Erythroblast (primary cell): ENCODE data around the gene NLN.

Source experiments
- DNase-seq, 2 experiments: peaks; one replicate each; lab custom pipeline; 2025; lab: John Stamatoyannopoulos, UW
- GATA1 ChIP-seq: IDR thresholded peaks from 2 replicates; pipeline ENCODE4 v1.6.1; 2011; ENCODE audit warnings: low read depth, mild to moderate bottlenecking, control low read depth, low read length, moderate library complexity
- POLR2A ChIP-seq: IDR thresholded peaks from 2 replicates; pipeline ENCODE4 v1.6.1; 2011; ENCODE audit warnings: mild to moderate bottlenecking, low read length

NLN gene

GRCh38 chr5:65742565-65743231 is 20.7 kb downstream of the NLN start:
- TF ChIP-seq GATA1 (no peak), POLR2A (no peak)
- peak; percentile 57 to 62 for DNase-seq

GRCh38 chr5:65749221-65749844 is 27.3 kb downstream of the NLN start:
- DNase-seq: no peak
- TF ChIP-seq GATA1 (no peak), POLR2A (no peak)

GRCh38 chr5:65749956-65750355 is 28.0 kb downstream of the NLN start:
- no peak for DNase-seq
- no peak for TF ChIP-seq POLR2A
- TF ChIP-seq GATA1: no peak

- TF ChIP-seq POLR2A (no peak), GATA1 (no peak)
- no peak for DNase-seq
Observed at GRCh38 chr5:65750938-65751337, 28.9 kb downstream of the NLN start.

GRCh38 chr5:65753189-65753588 is 31.2 kb downstream of the NLN start:
- no peak for DNase-seq
- TF ChIP-seq POLR2A: no peak
- TF ChIP-seq GATA1: no peak

- DNase-seq: no peak
- TF ChIP-seq POLR2A (no peak), GATA1 (no peak)
Observed at GRCh38 chr5:65758546-65759144, 36.6 kb downstream of the NLN start.

- TF ChIP-seq POLR2A (no peak), GATA1 (no peak)
- DNase-seq: no peak
Observed at GRCh38 chr5:65760504-65761275, 38.7 kb downstream of the NLN start.

- TF ChIP-seq POLR2A: no peak
- DNase-seq: no peak
Observed at GRCh38 chr5:65762234-65762633, 40.2 kb downstream of the NLN start.

- TF ChIP-seq POLR2A (no peak), GATA1 (no peak)
- no peak for DNase-seq
Observed at GRCh38 chr5:65765582-65765981, 43.6 kb downstream of the NLN start.

- TF ChIP-seq GATA1 (no peak), POLR2A (no peak)
- DNase-seq: no peak
Observed at GRCh38 chr5:65766175-65766574, 44.2 kb downstream of the NLN start.

- TF ChIP-seq POLR2A (no peak), GATA1 (no peak)
Observed at GRCh38 chr5:65766781-65767180, 44.8 kb downstream of the NLN start.

GRCh38 chr5:65767565-65767964 is 45.6 kb downstream of the NLN start:
- DNase-seq: no peak
- TF ChIP-seq POLR2A (no peak), GATA1 (no peak)

More at GRCh38 chr5:65766781-65767180, 44.8 kb downstream of the NLN start:
- DNase-seq: no peak

- TF ChIP-seq POLR2A: no peak
- no peak for TF ChIP-seq GATA1
- no peak for DNase-seq
Observed at GRCh38 chr5:65768723-65769346, 46.8 kb downstream of the NLN start.

GRCh38 chr5:65769539-65769938 is 47.5 kb downstream of the NLN start:
- DNase-seq: no peak
- no peak for TF ChIP-seq GATA1
- TF ChIP-seq POLR2A: no peak
